HepG2 (cell line): ENCODE measurements around the gene KRTAP1-5. TPM values are rescaled to one million over a fixed set of nuclear protein-coding genes. Genes with fewer than 3 reads are reported as not detected.
"Not testable (repeated sequence)": the region's sequence is repeated elsewhere in the genome, so short reads cannot be mapped to it uniquely, and the experiment has no call there.

Experiments
- ATAC-seq: fragments of 200-7000 bp; cut with Tn5 transposase; 3 replicates; pipeline ENCODE4 v1.9.1; 2020; ENCODE audit warnings: mild to moderate bottlenecking, moderate library complexity
- BruUV-seq: library from RNA; stranded (reverse); fragments of 400-500 nt; replicated peaks from 2 replicates; lab custom pipeline; 2021; lab: Mats Ljungman, UMichigan
- CTCF ChIA-PET: fragments of 300-600 bp; formaldehyde crosslinking; extraction: SDS; loops from one replicate; lab custom pipeline; 2021; ENCODE audit warnings: low total read pairs, inconsistent platforms, low intra/inter-chr PET ratio; lab: Yijun Ruan, JAX
- POLR2A ChIA-PET: fragments of 350-600 bp; sonication (Branson Sonifier 250); formaldehyde crosslinking; loops from one replicate; lab custom pipeline; 2020; ENCODE audit warnings: antibody characterized with exemption, inconsistent platforms; lab: Yijun Ruan, JAX
- DNase-seq: peaks from one replicate; pipeline ENCODE4 v3.0.0-alpha.2; 2015; ENCODE audit warnings: low spot score
- FAIRE-seq: peaks from 3 replicates; lab custom pipeline; 2011; peaks lifted over from hg19 to GRCh38; lab: Jason Lieb, UNC
- H2AFZ ChIP-seq: one replicate; pipeline ENCODE4 v1.6.1; 2011; ENCODE audit warnings: low read length, inconsistent platforms
- H3K27ac ChIP-seq: fragments of 300-600 bp; 3 replicates; pipeline ENCODE4 v1.8.0; 2011; ENCODE audit warnings: mixed run types, mild to moderate bottlenecking, mixed read lengths, low read length, inconsistent platforms; ENCODE audit not compliant: insufficient read depth; ENCODE audit errors: extremely low read length
- H3K27me3 ChIP-seq, 2 experiments: fragments of 200-600 bp in 1 of 2; 2 replicates in 1 of 2; 3 replicates in 1 of 2; pipeline versions ENCODE4 v1.6.0 to v1.8.0; 2011; ENCODE audit warnings: low read length in 2 of 2, mild to moderate bottlenecking in 2 of 2, moderate library complexity in 2 of 2, inconsistent platforms in 1 of 2; ENCODE audit not compliant: insufficient read depth in 2 of 2, control insufficient read depth in 1 of 2
- H3K36me3 ChIP-seq, 2 experiments: fragments of 200-600 bp in 1 of 2; replicated peaks in 1 of 2; 2 replicates in 1 of 2; 3 replicates in 1 of 2; pipeline versions ENCODE4 v1.5.1 to v1.8.0; 2011; ENCODE audit warnings: low read length in 2 of 2, inconsistent platforms in 1 of 2; ENCODE audit not compliant: insufficient read depth in 2 of 2, control insufficient read depth in 1 of 2
- H3K4me1 ChIP-seq: 2 replicates; pipeline ENCODE4 v1.5.1; 2012; ENCODE audit warnings: low read length, inconsistent platforms; ENCODE audit not compliant: insufficient read depth
- H3K4me2 ChIP-seq: 2 replicates; pipeline ENCODE4 v1.6.0; 2011; ENCODE audit warnings: low read depth, low read length, inconsistent platforms
- H3K4me3 ChIP-seq, 3 experiments: fragments of 200-600 bp in 1 of 3; sonication (generic), shearing (Covaris generic) in 1 of 3; replicated peaks in 1 of 3; 2 replicates each; pipeline ENCODE4 v1.5.1; 2011 to 2016; ENCODE audit warnings: low read length in 3 of 3, inconsistent platforms in 2 of 3, low read depth in 2 of 3, mild to moderate bottlenecking in 2 of 3, control low read depth in 1 of 3, mixed read lengths in 1 of 3; ENCODE audit not compliant: insufficient read depth in 1 of 3
- H3K79me2 ChIP-seq: one replicate; pipeline ENCODE4 v1.6.1; 2011; ENCODE audit warnings: low read length, inconsistent platforms; ENCODE audit not compliant: insufficient read depth
- H3K9ac ChIP-seq: 2 replicates; pipeline ENCODE4 v1.6.0; 2011; ENCODE audit warnings: mild to moderate bottlenecking, low read depth, low read length, inconsistent platforms; ENCODE audit not compliant: insufficient read depth
- H3K9me3 ChIP-seq: 2 replicates; pipeline ENCODE4 v1.5.1; 2012; ENCODE audit warnings: mild to moderate bottlenecking, low read length
- H4K20me1 ChIP-seq: 2 replicates; pipeline ENCODE4 v1.6.0; 2011; ENCODE audit warnings: inconsistent platforms, mild to moderate bottlenecking, low read length, moderate library complexity; ENCODE audit not compliant: insufficient read depth
- ATF2 ChIP-seq: sonication (generic); formaldehyde crosslinking; IDR thresholded peaks from 2 replicates; pipeline ENCODE4 v1.4.0; 2020; ENCODE audit warnings: missing genetic modification reagents
- ATF7 ChIP-seq, 2 experiments: fragments of 450-650 bp in 1 of 2; sonication (generic) in 1 of 2; formaldehyde crosslinking in 1 of 2; IDR thresholded peaks; 2 replicates each; pipeline versions ENCODE4 v1.4.0 to v1.6.1; 2016 to 2020; ENCODE audit warnings: antibody characterized with exemption in 1 of 2, mild to moderate bottlenecking in 1 of 2, missing genetic modification reagents in 1 of 2
- CEBPB ChIP-seq: IDR thresholded peaks from 2 replicates; pipeline ENCODE4 v1.6.1; 2011; ENCODE audit warnings: low read depth, low read length, improper control_type of control experiment, borderline replicate concordance
- ETV5 ChIP-seq: IDR thresholded peaks from 2 replicates; pipeline ENCODE4 v1.6.1; 2018; ENCODE audit warnings: missing biosample characterization, missing genetic modification reagents, inconsistent platforms, borderline replicate concordance
- FOXO1 ChIP-seq: sonication (generic); formaldehyde crosslinking; IDR thresholded peaks from 2 replicates; pipeline ENCODE4 v1.4.0; 2020; ENCODE audit warnings: missing genetic modification reagents
- HMGXB3 ChIP-seq: sonication (generic); formaldehyde crosslinking; IDR thresholded peaks from 2 replicates; pipeline ENCODE4 v1.4.0; 2020; ENCODE audit warnings: missing genetic modification reagents, borderline replicate concordance
- ISL2 ChIP-seq: sonication (generic); formaldehyde crosslinking; IDR thresholded peaks from 2 replicates; pipeline ENCODE4 v1.5.0; 2020; ENCODE audit warnings: missing genetic modification reagents
- MAFK ChIP-seq, 2 experiments: IDR thresholded peaks in 1 of 2; conservative IDR thresholded peaks in 1 of 2; 2 replicates each; pipeline ENCODE4 v1.6.1; 2011; ENCODE audit warnings: improper control_type of control experiment in 2 of 2, low read length in 2 of 2
- MEIS2 ChIP-seq: sonication (generic); formaldehyde crosslinking; IDR thresholded peaks from 2 replicates; pipeline ENCODE4 v1.9.0; 2021; ENCODE audit warnings: mild to moderate bottlenecking, missing genetic modification reagents
- MIXL1 ChIP-seq: IDR thresholded peaks from 2 replicates; pipeline ENCODE4 v1.6.1; 2016
- PITX1 ChIP-seq: sonication (generic); formaldehyde crosslinking; IDR thresholded peaks from 2 replicates; pipeline ENCODE4 v1.5.1; 2020; ENCODE audit warnings: mild to moderate bottlenecking, missing genetic modification reagents
- RARA ChIP-seq: IDR thresholded peaks from 2 replicates; pipeline ENCODE4 v1.6.1; 2016; ENCODE audit warnings: missing genetic modification reagents, missing compliant biosample characterization
- SMC3 ChIP-seq: IDR thresholded peaks from 2 replicates; pipeline ENCODE4 v1.6.1; 2011; ENCODE audit warnings: low read length, improper control_type of control experiment
- TCF7 ChIP-seq: sonication (generic); IDR thresholded peaks from 2 replicates; pipeline ENCODE4 v1.6.1; 2016; ENCODE audit warnings: antibody characterized with exemption, low read depth
- THAP11 ChIP-seq: IDR thresholded peaks from 2 replicates; pipeline ENCODE4 v1.6.1; 2016; ENCODE audit warnings: missing biosample characterization, missing genetic modification reagents
- ZBTB25 ChIP-seq: IDR thresholded peaks from 2 replicates; pipeline ENCODE4 v1.6.1; 2018; ENCODE audit warnings: missing genetic modification reagents
- ZNF768 ChIP-seq: sonication (generic); formaldehyde crosslinking; IDR thresholded peaks from 2 replicates; pipeline ENCODE4 v1.4.0; 2020; ENCODE audit warnings: missing genetic modification reagents
- WGBS: methylation state at CpG from one replicate; pipeline ENCODE4 v1.1.6; 2017; ENCODE audit warnings: low lambda C conversion rate; 5-methylcytosine and 5-hydroxymethylcytosine counted together
- in situ Hi-C: cut with HindIII; loops from 2 replicates; pipeline ENCODE4 v1.10.0; 2017; ENCODE audit warnings: low pct_unique_long_range_greater_than_20kb; ENCODE audit not compliant: extremely low pct_ligation_motif_present
- intact Hi-C: fragments of 100-400 bp; cut with micrococcal nuclease; formaldehyde crosslinking; loops from one replicate; pipeline ENCODE4 v1.10.0; 2022; ENCODE audit not compliant: unreplicated experiment
- polyA plus RNA-seq, 8 experiments: library from polyadenylated mRNA; depleted of rRNA in 3 of 8; stranded (reverse) in 7 of 8; unstranded in 1 of 8; fragments of >200 nt; fragmentation: Illumina TruSeq in 4 of 8; extraction: Trizol in 4 of 8; gene quantifications; 2 replicates each; pipeline versions ENCODE4 v1.2.1 to v1.2.3, GENCODE V29; 2011 to 2016; ENCODE audit warnings: low read depth in 4 of 8, missing spikeins in 1 of 8, mixed read lengths in 1 of 8; ENCODE audit not compliant: insufficient read depth in 1 of 8
- total RNA-seq, 5 experiments: library from RNA; depleted of rRNA; stranded (reverse); fragments of >200 nt; fragmentation: Illumina TruSeq; extraction: Trizol; gene quantifications; 2 replicates each; pipeline ENCODE4 v1.2.3, GENCODE V29; 2016; ENCODE audit warnings: low read depth in 1 of 5

The KRTAP1-5 gene
- total and polyA plus RNA-seq, 2 of the 13 experiments (the other 11 are each of a cell fraction or from before 2014, with no cell fraction given) = 0.09 TPM; not detected in 1

- H3K27me3 ChIP-seq; H4K20me1 ChIP-seq; H2AFZ ChIP-seq; FAIRE-seq; H3K4me3 ChIP-seq; BruUV-seq; H3K9me3 ChIP-seq; H3K36me3 ChIP-seq; CTCF ChIA-PET; H3K79me2 ChIP-seq; TF ChIP-seq ATF7 (CRISPR knock-in tag; IDR thresholded peaks at IDR 0.05): not testable (repeated sequence)
- in situ Hi-C loops = loop anchor here (5.0 to 10.0 kb wide), 2 partner anchors 52 to 105 kb away; partner anchors contain the start of gene KRTAP3-1
- intact Hi-C loops = loop anchor here (2.0 kb wide), 1 partner anchor 51 kb away; the partner anchor contains the start of gene KRTAP3-1
- POLR2A ChIA-PET = interaction anchor here (0.7 to 1.6 kb wide), 10 partner anchors 11 to 157 kb away, joined by 3 to 15 read pairs (median 4); partner anchors contain the start of gene KRTAP3-1
- Histone ChIP-seq H3K9ac (peak overlapping the region; percentile 51), H3K4me1 (peaks cover 55% of the 10 kb centered on the region), H3K4me2 (peak overlapping the region; percentile 51), H3K27ac (peak overlapping the region; percentile 79)
- 23% methylated on average over 8 of the region's 31 CpGs for WGBS
- ATAC-seq (peak; percentile 91), DNase-seq (peak; percentile 99)
- TF ChIP-seq TCF7 (peak; percentile 97), ATF7 (IDR thresholded peaks at IDR 0.05) (peak; percentile 14; the same call in 1 of the 2 replicates), ZBTB25 (CRISPR knock-in tag) (0 out of 2 replicates have a peak, but pooled peaks have one; percentile 17), HMGXB3 (CRISPR knock-in tag) (0 out of 2 replicates have a peak, but pooled peaks have one; percentile 41), MIXL1 (CRISPR knock-in tag) (peak; percentile 78), ZNF768 (CRISPR knock-in tag) (peak; percentile 24; the same call in 1 of the 2 replicates), FOXO1 (CRISPR knock-in tag) (peak; percentile 34; the same call in 1 of the 2 replicates), MAFK (conservative IDR thresholded peaks at IDR 0.05 in 1 of 2, IDR thresholded peaks at IDR 0.05 in 1 of 2; ENCODE audit: low read length in 2 of 2) (peak in 1 of 2 experiments; percentile 28; a peak in 1 of 4 replicates), PITX1 (CRISPR knock-in tag) (peak; percentile 82), ATF2 (CRISPR knock-in tag) (0 out of 2 replicates have a peak, but pooled peaks have one; percentile 33), THAP11 (CRISPR knock-in tag) (0 out of 2 replicates have a peak, but pooled peaks have one; percentile 18), RARA (CRISPR knock-in tag) (peak; percentile 81), ISL2 (CRISPR knock-in tag) (peak; percentile 98), ETV5 (CRISPR knock-in tag) (peak; percentile 59; the same call in 1 of the 2 replicates), MEIS2 (CRISPR knock-in tag) (peak; percentile 34; the same call in 1 of the 2 replicates), CEBPB (peak; percentile 11; the same call in 1 of the 2 replicates), SMC3 (peak; percentile 18; the same call in 1 of the 2 replicates)
Observed at GRCh38 chr17:41059276-41060051, 32.5 kb upstream of the KRTAP1-5 start.
